T-helper 1 cell treated with Interleukin-12 subunit alpha and Interleukin-12 subunit beta and Interleukin-4 antibody, amounts not matched to agents 30 μg/mL and 1 μg/mL, for 36 hours (primary cell): ENCODE measurements around the gene MAPKAP1.

ENCODE experiments used
- H3K27ac Mint-ChIP-seq: one replicate; pipeline ENCODE4 v1.8.0; 2021; ENCODE audit warnings: mild to moderate bottlenecking, mixed read lengths
- H3K27me3 Mint-ChIP-seq: one replicate; pipeline ENCODE4 v1.8.0; 2021; ENCODE audit warnings: low read depth, mixed read lengths
- H3K36me3 Mint-ChIP-seq: one replicate; pipeline ENCODE4 v1.8.0; 2021; ENCODE audit warnings: low read depth, mixed read lengths
- H3K4me1 Mint-ChIP-seq: one replicate; pipeline ENCODE4 v1.8.0; 2021; ENCODE audit warnings: low read depth, mixed read lengths
- H3K4me3 Mint-ChIP-seq: one replicate; pipeline ENCODE4 v1.8.0; 2021; ENCODE audit warnings: mild to moderate bottlenecking, moderate library complexity, mixed read lengths
- H3K9me3 Mint-ChIP-seq: one replicate; pipeline ENCODE4 v1.8.0; 2021; ENCODE audit warnings: mixed read lengths

Gene MAPKAP1

GRCh38 chr9:125517577-125517976 lies 189.4 kb downstream of the MAPKAP1 start:
- Mint-ChIP-seq H3K9me3 (no peaks in the 10 kb centered on the region), H3K27ac (no peak overlapping the region), H3K4me3 (no peak overlapping the region), H3K27me3 (no peaks in the 10 kb centered on the region), H3K4me1 (peaks cover 32% of the 10 kb centered on the region), H3K36me3 (peaks cover 6% of the 10 kb centered on the region)

DNA sequence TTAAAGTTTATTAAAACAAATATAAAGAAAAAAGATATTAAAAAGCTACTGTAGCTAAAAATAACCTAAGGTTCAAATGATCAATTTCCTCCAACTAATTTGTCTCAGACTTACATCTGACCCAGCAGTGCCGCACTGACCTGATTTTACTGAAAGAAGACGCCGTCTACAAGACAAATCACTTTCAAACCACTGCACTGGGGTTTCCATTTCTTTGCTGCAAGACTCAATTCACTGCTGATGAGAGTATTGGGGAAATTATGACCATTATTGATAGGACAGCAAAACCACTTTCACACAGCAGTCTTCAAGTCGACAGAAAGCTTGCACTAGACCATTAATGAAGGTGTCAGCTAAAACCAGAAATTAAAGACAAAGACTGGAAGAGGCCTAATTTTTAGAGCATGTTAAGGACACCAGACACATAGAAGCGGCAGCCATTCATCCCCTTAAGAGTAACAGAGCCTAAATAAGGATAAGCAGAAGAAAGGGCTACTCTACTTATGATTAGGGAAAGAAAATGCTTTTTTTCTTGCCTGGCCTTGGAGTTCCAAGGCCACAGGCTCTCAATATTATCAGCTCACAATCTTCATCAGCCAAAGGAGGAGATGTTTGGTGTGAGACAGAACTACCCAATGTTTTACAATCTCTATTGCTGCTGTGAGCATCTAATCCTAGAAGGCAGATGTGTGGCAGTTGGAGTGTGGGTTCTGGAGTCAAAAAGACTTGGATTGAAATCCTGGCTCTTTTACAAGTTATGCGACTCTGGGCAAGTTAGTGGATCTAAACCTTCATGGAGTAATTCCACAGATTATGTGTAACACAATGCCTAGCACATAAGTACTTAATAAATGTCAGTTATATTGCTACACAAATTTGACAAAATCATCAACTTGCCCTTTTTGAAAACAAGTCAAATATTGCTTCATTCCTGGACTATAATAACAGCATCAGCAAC lies 190.7 kb downstream of the MAPKAP1 start:
- Mint-ChIP-seq H3K4me1 (peaks cover 19% of the 10 kb centered on the region), H3K9me3 (no peaks in the 10 kb centered on the region), H3K27ac (no peak overlapping the region), H3K4me3 (no peak overlapping the region), H3K27me3 (no peaks in the 10 kb centered on the region), H3K36me3 (peaks cover 6% of the 10 kb centered on the region)

DNA sequence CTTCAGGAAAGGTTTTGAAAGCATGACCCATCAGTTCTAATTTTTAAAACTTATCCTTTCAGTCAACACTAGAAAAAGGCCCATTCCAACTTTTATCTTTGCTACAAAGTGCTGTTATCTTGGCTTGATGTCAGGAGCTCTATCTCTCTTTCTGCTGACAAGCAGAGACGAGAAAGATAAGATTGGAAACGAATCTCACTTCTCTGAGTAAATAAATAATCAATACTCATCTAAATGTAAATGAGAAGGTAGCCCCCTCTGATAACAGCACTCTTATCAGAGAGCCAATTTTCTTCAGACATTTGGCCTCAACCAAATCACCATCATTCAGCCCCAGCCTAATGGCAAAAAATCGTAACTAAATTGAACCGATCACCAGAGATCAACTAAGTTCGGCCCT lies 191.7 kb downstream of the MAPKAP1 start:
- no peak overlapping the region for H3K27ac Mint-ChIP-seq

DNA sequence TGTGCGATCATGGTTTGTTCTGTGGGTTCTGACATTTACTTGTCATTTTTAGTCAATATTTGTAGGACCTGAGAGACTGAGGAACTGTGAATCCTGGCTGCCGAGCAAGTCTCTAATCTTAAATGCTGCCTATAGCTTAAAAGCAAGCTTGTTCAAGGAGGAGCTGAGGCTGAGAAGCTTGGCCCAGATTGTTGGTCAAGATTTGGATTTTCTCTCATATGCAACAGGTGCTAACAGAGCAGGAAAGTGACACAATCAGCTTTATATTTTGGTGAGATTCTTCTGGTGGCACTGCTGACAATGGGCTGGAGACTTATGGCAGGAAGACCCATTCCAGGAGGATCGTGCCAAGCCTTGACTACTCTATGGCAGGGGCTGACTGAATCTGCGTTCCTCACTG lies 192.5 kb downstream of the MAPKAP1 start:
- Mint-ChIP-seq H3K9me3 (no peaks in the 10 kb centered on the region), H3K27ac (no peak overlapping the region), H3K4me1 (peaks cover 13% of the 10 kb centered on the region), H3K36me3 (peaks cover 3% of the 10 kb centered on the region), H3K27me3 (no peaks in the 10 kb centered on the region), H3K4me3 (no peak overlapping the region)

More for the DNA sequence above, 191.7 kb downstream of the MAPKAP1 start:
- Mint-ChIP-seq H3K4me3 (no peak overlapping the region), H3K36me3 (peaks cover 4% of the 10 kb centered on the region), H3K27me3 (no peaks in the 10 kb centered on the region), H3K9me3 (no peaks in the 10 kb centered on the region), H3K4me1 (peaks cover 13% of the 10 kb centered on the region)

- peak overlapping the region; percentile 64 for H3K4me3 Mint-ChIP-seq
- no peaks in the 10 kb centered on the region for H3K27me3 Mint-ChIP-seq
- peaks cover 3% of the 10 kb centered on the region for H3K36me3 Mint-ChIP-seq
- peak overlapping the region; percentile 35 for H3K27ac Mint-ChIP-seq
- H3K9me3 Mint-ChIP-seq: no peaks in the 10 kb centered on the region
- peaks cover 13% of the 10 kb centered on the region for H3K4me1 Mint-ChIP-seq
These were observed 193.2 kb downstream of the MAPKAP1 start for GRCh38 chr9:125513668-125514413.

DNA sequence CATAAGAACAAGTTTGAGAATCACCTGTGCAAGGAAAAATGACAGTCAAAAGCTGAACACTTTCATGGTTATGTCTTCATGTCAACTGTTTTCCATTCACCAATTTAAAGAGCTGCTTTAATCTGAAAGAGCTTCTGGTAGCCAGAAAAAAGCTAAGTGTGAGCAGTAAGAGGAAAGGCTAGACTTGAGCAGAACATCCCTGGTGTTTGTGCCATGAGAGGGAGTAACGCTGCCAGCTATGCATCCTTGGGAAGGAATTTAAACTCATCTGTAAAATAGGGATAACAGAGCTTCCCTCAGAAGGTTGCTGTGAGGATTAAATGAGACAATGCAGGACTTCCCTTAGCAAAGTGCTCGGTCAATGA lies 193.7 kb downstream of the MAPKAP1 start:
- peak overlapping the region; percentile 9 for H3K27ac Mint-ChIP-seq

GRCh38 chr9:125511789-125512660 lies 195.0 kb downstream of the MAPKAP1 start:
- H3K4me3 Mint-ChIP-seq: no peak overlapping the region
- no peaks in the 10 kb centered on the region for H3K9me3 Mint-ChIP-seq
- peaks cover 13% of the 10 kb centered on the region for H3K4me1 Mint-ChIP-seq

More for the DNA sequence above, 193.7 kb downstream of the MAPKAP1 start:
- Mint-ChIP-seq H3K27me3 (no peaks in the 10 kb centered on the region), H3K4me3 (no peak overlapping the region), H3K36me3 (peaks cover 3% of the 10 kb centered on the region), H3K4me1 (peaks cover 13% of the 10 kb centered on the region), H3K9me3 (no peaks in the 10 kb centered on the region)

GRCh38 chr9:125510980-125511379 lies 196.0 kb downstream of the MAPKAP1 start:
- no peak overlapping the region for H3K27ac Mint-ChIP-seq
- no peaks in the 10 kb centered on the region for H3K36me3 Mint-ChIP-seq
- no peak overlapping the region for H3K4me3 Mint-ChIP-seq
- peaks cover 13% of the 10 kb centered on the region for H3K4me1 Mint-ChIP-seq
- H3K9me3 Mint-ChIP-seq: no peaks in the 10 kb centered on the region
- H3K27me3 Mint-ChIP-seq: no peaks in the 10 kb centered on the region

More at GRCh38 chr9:125511789-125512660, 195.0 kb downstream of the MAPKAP1 start:
- H3K36me3 Mint-ChIP-seq: peaks cover under 1% of the 10 kb centered on the region
- no peaks in the 10 kb centered on the region for H3K27me3 Mint-ChIP-seq
- no peak overlapping the region for H3K27ac Mint-ChIP-seq

DNA sequence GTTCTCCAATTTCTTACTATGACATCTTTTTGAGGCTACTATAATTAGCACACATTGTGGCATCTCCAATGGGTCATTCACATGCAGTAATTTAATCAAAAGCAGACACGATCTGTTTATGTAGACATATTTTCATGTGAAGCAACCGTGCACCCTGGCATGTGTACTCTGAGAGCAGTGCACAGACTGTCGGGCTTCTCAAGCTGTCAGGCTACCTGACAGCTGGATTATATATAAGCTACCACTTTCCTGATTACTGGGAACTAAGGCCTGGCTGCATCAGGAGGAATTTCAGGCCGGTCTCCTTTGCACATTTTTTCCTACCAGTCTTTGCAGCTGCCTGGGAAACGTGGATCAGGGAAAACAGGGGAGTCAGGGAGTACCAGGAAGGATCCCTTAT lies 197.5 kb downstream of the MAPKAP1 start:
- H3K36me3 Mint-ChIP-seq: no peaks in the 10 kb centered on the region
- no peaks in the 10 kb centered on the region for H3K27me3 Mint-ChIP-seq
- H3K27ac Mint-ChIP-seq: no peak overlapping the region
- H3K9me3 Mint-ChIP-seq: no peaks in the 10 kb centered on the region
- H3K4me3 Mint-ChIP-seq: no peak overlapping the region
- H3K4me1 Mint-ChIP-seq: peaks cover 17% of the 10 kb centered on the region

GRCh38 chr9:125508249-125508648 lies 198.8 kb downstream of the MAPKAP1 start:
- no peak overlapping the region for H3K4me3 Mint-ChIP-seq
- H3K4me1 Mint-ChIP-seq: peaks cover 6% of the 10 kb centered on the region
- H3K27me3 Mint-ChIP-seq: no peaks in the 10 kb centered on the region
- no peaks in the 10 kb centered on the region for H3K9me3 Mint-ChIP-seq
- H3K36me3 Mint-ChIP-seq: no peaks in the 10 kb centered on the region
- H3K27ac Mint-ChIP-seq: no peak overlapping the region

DNA sequence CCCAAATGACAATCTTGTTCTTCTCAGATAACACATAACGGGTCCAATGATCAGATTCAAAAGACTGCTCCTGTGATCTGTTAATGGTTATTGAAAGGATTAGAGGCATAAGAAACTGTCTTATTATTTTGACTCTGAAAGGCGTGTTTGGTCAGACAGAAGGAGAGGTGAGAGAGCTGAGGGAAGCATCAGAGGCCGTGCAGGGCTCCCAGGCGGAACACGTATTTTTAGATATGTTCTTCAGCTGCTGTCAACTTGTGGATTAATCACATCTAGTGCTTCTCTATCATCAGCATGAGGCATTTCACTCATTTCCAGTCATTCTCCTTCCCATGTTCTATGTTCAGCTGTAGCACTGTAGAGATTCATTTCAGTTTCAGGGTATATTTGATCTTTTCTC lies 199.8 kb downstream of the MAPKAP1 start:
- Mint-ChIP-seq H3K4me3 (no peak overlapping the region), H3K27ac (no peak overlapping the region), H3K9me3 (no peaks in the 10 kb centered on the region), H3K27me3 (no peaks in the 10 kb centered on the region), H3K36me3 (no peaks in the 10 kb centered on the region), H3K4me1 (peaks cover 5% of the 10 kb centered on the region)

DNA sequence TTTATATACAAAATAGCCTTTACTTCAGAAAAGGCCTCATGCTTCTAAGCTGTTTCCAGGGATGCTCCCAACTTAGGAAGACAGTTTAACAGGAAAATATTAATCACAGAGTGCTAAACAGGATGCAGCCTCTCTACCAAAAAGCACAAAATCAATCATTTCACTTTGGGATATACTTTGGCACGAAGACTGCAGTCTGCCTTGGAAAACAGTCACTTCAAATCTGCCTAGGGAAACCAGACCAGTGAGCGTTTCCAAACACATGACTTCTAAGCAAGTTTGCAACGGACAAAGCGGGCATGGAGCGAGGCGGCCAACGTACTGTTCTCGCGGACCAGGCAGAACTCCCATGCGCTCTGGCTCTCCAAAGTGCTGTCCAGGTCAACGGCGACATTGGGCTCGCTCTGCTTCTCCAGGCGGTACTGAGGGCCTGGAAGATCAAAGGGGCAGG lies 201.0 kb downstream of the MAPKAP1 start:
- H3K4me1 Mint-ChIP-seq: peaks cover 5% of the 10 kb centered on the region
- H3K4me3 Mint-ChIP-seq: no peak overlapping the region
- H3K27ac Mint-ChIP-seq: no peak overlapping the region
- no peaks in the 10 kb centered on the region for H3K9me3 Mint-ChIP-seq
- H3K36me3 Mint-ChIP-seq: peaks cover 3% of the 10 kb centered on the region
- no peaks in the 10 kb centered on the region for H3K27me3 Mint-ChIP-seq

- H3K27me3 Mint-ChIP-seq: no peaks in the 10 kb centered on the region
- no peaks in the 10 kb centered on the region for H3K9me3 Mint-ChIP-seq
- H3K36me3 Mint-ChIP-seq: peaks cover 5% of the 10 kb centered on the region
- H3K4me1 Mint-ChIP-seq: peaks cover 5% of the 10 kb centered on the region
- H3K27ac Mint-ChIP-seq: peak overlapping the region; percentile 61
- no peak overlapping the region for H3K4me3 Mint-ChIP-seq
These were observed 202.4 kb downstream of the MAPKAP1 start for GRCh38 chr9:125504616-125505015.

GRCh38 chr9:125497906-125498305 lies 209.1 kb downstream of the MAPKAP1 start:
- peaks cover 5% of the 10 kb centered on the region for H3K36me3 Mint-ChIP-seq
- H3K4me3 Mint-ChIP-seq: no peak overlapping the region
- no peaks in the 10 kb centered on the region for H3K27me3 Mint-ChIP-seq
- H3K9me3 Mint-ChIP-seq: no peaks in the 10 kb centered on the region
- no peaks in the 10 kb centered on the region for H3K4me1 Mint-ChIP-seq
- no peak overlapping the region for H3K27ac Mint-ChIP-seq
